ENCODE measurements around the gene PPT2.

PPT2 gene

GRCh38 chr6:32116674-32117073, 37.3 kb upstream of the PPT2 start:
- Mint-ChIP-seq H3K27ac (peak overlapping the region; percentile 41), H3K9me3 (ENCODE audit: low read depth) (no peaks in the 10 kb centered on the region), H3K27me3 (no peaks in the 10 kb centered on the region), H3K4me3 (no peak overlapping the region), H3K4me1 (ENCODE audit: low read depth) (peaks cover 6% of the 10 kb centered on the region), H3K36me3 (peaks cover 4% of the 10 kb centered on the region)

DNA sequence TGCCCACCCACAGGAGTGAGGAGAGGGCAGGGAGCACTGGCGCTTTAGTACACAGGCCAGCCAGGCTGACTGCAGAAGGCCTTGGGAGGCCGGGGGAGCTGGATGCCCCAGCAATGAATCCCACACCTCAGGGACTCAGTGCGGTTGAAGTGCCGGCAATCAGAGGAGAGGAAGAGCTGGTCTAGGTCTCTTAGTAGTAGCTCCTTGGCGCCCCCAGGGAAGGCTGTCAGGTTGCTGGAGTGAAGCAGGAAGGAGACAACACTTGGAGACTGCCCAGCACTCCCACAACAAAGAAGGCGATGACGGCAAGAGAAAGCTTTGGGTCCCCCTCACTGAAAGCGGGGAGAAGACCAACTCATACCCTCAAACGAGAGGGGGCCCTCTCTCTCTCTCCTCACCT, 36.5 kb upstream of the PPT2 start:
- no peaks in the 10 kb centered on the region for H3K9me3 Mint-ChIP-seq (ENCODE audit: low read depth)
- peaks cover 4% of the 10 kb centered on the region for H3K36me3 Mint-ChIP-seq
- peaks cover 8% of the 10 kb centered on the region for H3K4me1 Mint-ChIP-seq (ENCODE audit: low read depth)
- H3K27me3 Mint-ChIP-seq: no peaks in the 10 kb centered on the region
- H3K4me3 Mint-ChIP-seq: no peak overlapping the region
- H3K27ac Mint-ChIP-seq: no peak overlapping the region

DNA sequence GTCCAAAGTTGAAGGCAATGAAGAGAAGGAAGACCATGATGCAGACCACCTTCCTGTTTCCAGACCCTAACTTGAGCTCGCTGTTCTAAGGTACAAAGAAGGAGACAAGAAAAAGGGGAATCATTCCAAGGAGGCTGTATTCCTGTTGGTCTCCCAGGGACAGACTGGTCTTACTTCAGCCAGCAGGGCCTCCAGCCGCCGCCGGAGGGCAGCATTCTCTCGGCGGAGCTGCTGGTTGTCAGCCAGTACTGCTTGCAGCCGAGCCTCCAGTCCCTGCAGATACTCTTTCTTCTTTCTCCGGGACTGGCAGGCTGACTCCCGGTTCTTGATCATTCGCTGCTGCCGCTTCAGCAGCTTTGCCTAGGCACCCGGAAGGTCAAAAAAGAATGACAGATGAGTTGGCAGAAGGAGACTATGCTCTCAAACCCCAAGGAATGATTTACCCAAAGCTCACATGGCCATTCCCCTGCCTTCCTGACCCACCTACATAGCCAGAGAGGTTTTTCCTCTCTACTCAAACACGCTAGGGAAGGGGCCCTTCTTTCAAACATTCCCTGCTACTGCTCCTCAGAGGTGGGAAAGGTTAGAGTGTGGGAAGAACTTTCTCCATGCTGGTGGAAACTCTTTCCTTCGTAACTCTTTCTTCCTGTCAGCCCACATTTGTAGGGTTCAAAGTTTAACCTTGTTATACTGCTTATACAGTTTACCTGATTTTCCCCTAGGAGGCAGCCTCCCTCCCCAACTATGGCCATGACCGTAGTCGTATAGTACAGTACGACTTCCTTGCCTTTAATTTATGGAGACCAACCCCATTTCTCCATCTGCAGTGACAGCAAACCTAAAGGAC, 34.9 kb upstream of the PPT2 start:
- Mint-ChIP-seq H3K27ac (peak overlapping the region; percentile 73), H3K4me3 (no peak overlapping the region), H3K36me3 (peaks cover 4% of the 10 kb centered on the region), H3K4me1 (ENCODE audit: low read depth) (peaks cover 10% of the 10 kb centered on the region), H3K27me3 (no peaks in the 10 kb centered on the region), H3K9me3 (ENCODE audit: low read depth) (no peaks in the 10 kb centered on the region)

GRCh38 chr6:32120573-32121059, 33.3 kb upstream of the PPT2 start:
- peaks cover 14% of the 10 kb centered on the region for H3K4me1 Mint-ChIP-seq (ENCODE audit: low read depth)
- no peak overlapping the region for H3K4me3 Mint-ChIP-seq

DNA sequence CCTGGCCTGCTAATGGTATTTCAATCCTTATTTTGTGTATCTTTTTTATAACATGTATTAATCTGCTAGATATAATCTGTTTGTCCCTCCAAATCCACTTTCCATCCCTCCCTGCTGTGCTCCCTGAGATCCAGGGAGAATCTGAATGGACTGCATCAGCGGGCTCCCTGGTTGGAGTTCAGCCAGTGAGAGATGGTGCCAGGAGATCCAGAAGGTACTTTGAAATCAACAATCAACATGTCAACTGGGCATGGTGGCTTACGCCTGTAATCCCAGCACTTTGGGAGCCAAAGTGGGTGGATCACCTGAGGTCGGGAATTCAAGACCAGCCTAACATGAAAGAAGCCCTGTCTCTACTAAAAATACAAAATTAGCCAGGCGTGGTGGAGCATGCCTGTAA, 30.3 kb upstream of the PPT2 start:
- peaks cover 44% of the 10 kb centered on the region for H3K4me1 Mint-ChIP-seq (ENCODE audit: low read depth)
- no peaks in the 10 kb centered on the region for H3K27me3 Mint-ChIP-seq
- H3K36me3 Mint-ChIP-seq: peaks cover 14% of the 10 kb centered on the region
- peak overlapping the region; percentile 31 for H3K4me3 Mint-ChIP-seq
- H3K27ac Mint-ChIP-seq: no peak overlapping the region
- no peaks in the 10 kb centered on the region for H3K9me3 Mint-ChIP-seq (ENCODE audit: low read depth)

More at GRCh38 chr6:32120573-32121059, 33.3 kb upstream of the PPT2 start:
- Mint-ChIP-seq H3K27ac (no peak overlapping the region), H3K9me3 (ENCODE audit: low read depth) (no peaks in the 10 kb centered on the region), H3K36me3 (peaks cover 10% of the 10 kb centered on the region), H3K27me3 (no peaks in the 10 kb centered on the region)

DNA sequence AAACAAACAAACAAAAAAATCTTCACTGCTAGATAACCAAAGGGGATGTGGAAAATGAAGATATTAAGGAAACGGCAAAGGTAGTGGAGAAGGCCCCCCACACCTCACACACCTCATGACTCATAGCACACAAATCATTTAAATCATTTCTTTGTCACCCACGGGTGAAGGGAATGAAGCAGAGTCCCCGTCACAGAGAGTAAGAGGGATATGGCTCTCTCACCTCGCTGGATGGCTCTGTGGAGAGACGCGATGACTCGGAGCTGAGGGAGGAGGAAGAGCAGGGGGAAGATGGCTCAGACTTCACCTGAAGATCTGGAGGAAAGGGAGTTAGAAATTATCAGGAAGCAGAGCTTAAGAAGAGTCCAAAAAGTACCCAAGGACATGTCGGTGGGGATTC, 27.1 kb upstream of the PPT2 start:
- Mint-ChIP-seq H3K4me3 (peak overlapping the region; percentile 98), H3K9me3 (ENCODE audit: low read depth) (no peaks in the 10 kb centered on the region), H3K36me3 (peaks cover 10% of the 10 kb centered on the region), H3K27me3 (no peaks in the 10 kb centered on the region), H3K27ac (peak overlapping the region; percentile 95), H3K4me1 (ENCODE audit: low read depth) (peaks cover 57% of the 10 kb centered on the region)

- H3K27me3 Mint-ChIP-seq: no peaks in the 10 kb centered on the region
- peak overlapping the region; percentile 98 for H3K4me3 Mint-ChIP-seq
- peaks cover 55% of the 10 kb centered on the region for H3K4me1 Mint-ChIP-seq (ENCODE audit: low read depth)
Observed at GRCh38 chr6:32127409-32127716, 26.6 kb upstream of the PPT2 start.

DNA sequence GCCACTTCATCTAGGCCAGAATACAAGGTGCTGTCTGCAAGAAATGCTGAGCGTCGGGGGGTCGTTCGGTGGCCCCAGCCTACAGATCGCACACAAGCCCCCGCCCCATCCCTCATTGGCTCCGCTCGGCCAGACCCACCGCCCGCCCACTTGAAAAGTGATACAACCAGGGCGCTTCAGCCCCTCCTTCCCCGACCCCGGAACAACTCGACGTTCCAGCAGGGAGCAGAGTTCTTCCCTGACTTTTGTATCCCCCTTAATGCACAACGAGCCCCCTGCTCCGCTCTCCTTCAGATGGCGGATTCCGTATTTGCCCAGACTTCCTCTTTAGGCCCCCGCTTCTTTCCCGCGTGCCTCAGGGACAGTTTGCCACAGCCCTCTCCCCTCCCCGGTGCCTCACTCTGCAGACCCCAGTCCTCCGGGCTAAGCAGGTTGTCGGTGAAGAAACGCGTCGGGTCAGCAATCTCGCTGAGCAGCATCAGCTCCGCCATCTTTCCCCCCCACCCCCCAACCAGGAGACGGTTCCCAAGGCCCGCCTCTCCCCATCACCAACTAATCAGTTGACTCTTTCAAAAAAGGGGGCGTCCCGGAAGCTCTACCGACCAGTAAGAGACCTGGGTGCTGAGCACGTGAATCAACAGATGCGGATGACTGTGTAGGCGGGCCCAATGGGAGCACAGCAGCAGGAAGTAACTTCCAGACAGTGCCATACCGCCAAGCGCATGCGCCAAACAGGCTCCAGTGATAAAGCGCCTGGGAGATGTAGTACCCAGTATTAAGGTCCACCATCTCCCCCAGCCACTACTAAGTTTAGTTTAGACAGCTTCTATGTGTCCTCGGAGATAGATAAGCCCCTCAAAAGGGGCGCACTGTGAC, 26.0 kb upstream of the PPT2 start, which contains the start of gene ATF6B:
Gene ATF6B, minus strand, starts transcription at position 530 of the 876 bp plus-strand sequence. Its CDS starts 39 bp downstream, at position 491.
- H3K27ac Mint-ChIP-seq: peak within 1 kb of the TSS; percentile 95
- peaks cover 10% of the 10 kb centered on the region for H3K36me3 Mint-ChIP-seq

More at GRCh38 chr6:32127409-32127716, 26.6 kb upstream of the PPT2 start:
- Mint-ChIP-seq H3K9me3 (ENCODE audit: low read depth) (no peaks in the 10 kb centered on the region), H3K27ac (peak overlapping the region; percentile 95), H3K36me3 (peaks cover 10% of the 10 kb centered on the region)

GRCh38 chr6:32128751-32129296, 25.1 kb upstream of the PPT2 start:
- Mint-ChIP-seq H3K36me3 (peaks cover 10% of the 10 kb centered on the region), H3K9me3 (ENCODE audit: low read depth) (no peaks in the 10 kb centered on the region), H3K4me1 (ENCODE audit: low read depth) (peaks cover 53% of the 10 kb centered on the region), H3K27me3 (no peaks in the 10 kb centered on the region), H3K4me3 (peak overlapping the region; percentile 98), H3K27ac (peak overlapping the region; percentile 95)

More for the DNA sequence above, 26.0 kb upstream of the PPT2 start, which contains the start of gene ATF6B:
- no peaks in the 10 kb centered on the region for H3K27me3 Mint-ChIP-seq
- peak within 1 kb of the TSS; percentile 98 for H3K4me3 Mint-ChIP-seq
- peaks cover 55% of the 10 kb centered on the region for H3K4me1 Mint-ChIP-seq (ENCODE audit: low read depth)
- H3K9me3 Mint-ChIP-seq (ENCODE audit: low read depth): no peaks in the 10 kb centered on the region

DNA sequence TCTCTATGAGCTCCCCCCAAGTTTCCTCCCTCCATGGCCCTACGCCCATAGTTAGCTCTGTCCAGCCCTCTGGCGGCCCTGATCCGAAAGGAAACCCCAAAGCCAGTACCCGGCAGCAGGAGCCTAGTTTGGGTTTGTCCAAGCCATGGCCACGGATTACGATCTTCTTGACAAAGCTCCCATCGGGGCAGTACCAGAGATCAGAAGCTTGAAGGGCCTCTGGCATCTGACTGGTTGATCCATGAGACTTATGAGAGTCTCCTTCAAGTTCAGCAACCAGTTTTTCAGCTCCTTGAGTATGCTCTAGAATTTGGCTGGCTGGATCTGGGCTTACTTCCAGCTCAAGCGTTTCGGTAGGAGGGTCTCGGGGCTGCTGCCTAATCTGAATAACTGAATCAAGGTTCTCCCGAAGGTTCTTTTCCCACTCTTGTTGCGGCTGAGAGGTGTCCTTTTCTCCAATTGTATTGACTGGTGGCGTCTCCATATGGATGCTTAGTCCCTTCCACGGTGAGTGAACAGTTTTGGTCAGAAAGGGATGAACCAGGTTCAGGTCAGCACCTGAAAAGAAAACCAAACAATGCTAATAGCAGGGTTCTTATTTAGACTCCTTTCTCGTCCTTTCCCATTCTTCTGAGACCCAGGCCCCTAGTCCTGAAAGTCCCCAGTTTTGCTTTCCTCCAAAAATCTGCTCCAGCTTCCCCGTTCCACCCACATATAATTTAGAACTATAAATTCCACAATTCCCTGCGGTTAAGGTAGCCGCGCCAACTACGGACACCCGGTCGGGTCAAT, 24.4 kb upstream of the PPT2 start:
- Mint-ChIP-seq H3K27me3 (no peaks in the 10 kb centered on the region), H3K4me1 (ENCODE audit: low read depth) (peaks cover 48% of the 10 kb centered on the region), H3K36me3 (peaks cover 5% of the 10 kb centered on the region), H3K27ac (peak overlapping the region; percentile 92), H3K9me3 (ENCODE audit: low read depth) (no peaks in the 10 kb centered on the region), H3K4me3 (peak overlapping the region; percentile 98)

DNA sequence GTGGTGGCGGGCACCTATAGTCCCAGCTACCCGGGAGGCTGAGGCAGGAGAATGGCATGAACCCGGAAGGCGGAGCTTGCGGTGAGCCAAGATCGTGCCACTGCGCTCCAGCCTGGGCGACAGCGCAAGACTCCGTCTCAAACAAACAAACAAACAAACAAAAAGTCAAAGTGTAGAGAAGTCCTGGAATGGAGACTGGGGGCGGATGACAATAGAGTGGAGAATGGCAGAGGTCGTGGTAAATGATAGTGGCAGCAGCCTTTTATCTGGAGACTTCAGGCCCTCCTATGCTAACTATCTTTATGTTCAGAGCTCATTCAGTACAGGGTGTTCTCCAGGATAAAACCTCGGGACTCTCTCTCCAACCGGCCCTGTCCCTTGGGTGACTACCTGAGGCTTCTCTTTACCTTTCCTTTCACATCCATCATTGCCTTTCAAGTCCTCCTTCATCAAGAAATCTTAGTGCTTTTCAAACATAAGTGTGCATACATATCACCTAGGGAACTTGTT, 22.4 kb upstream of the PPT2 start:
- peak overlapping the region; percentile 18 for H3K4me3 Mint-ChIP-seq
- no peaks in the 10 kb centered on the region for H3K27me3 Mint-ChIP-seq
- H3K4me1 Mint-ChIP-seq (ENCODE audit: low read depth): peaks cover 39% of the 10 kb centered on the region
- H3K27ac Mint-ChIP-seq: no peak overlapping the region
- no peaks in the 10 kb centered on the region for H3K9me3 Mint-ChIP-seq (ENCODE audit: low read depth)
- H3K36me3 Mint-ChIP-seq: peaks cover 2% of the 10 kb centered on the region

DNA sequence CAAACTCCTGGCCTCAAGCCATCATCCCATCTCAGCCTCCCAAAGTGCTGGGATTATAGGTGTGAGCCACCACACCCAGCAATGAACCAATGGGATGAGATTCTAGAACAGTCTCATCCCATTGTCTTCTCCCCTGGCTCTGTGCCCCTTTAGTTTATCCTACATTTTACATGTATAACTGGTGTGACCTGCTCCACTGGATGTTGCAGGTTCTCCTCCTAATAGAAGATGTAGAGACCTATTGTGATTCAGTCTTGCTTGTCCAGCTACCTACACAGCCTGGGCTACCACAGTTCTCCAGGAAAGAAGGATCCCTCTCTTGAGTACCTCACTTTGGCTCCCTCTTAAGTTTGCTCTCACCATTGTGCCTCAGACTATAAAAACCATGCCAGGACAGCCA, 21.8 kb upstream of the PPT2 start:
- Mint-ChIP-seq H3K4me3 (peak overlapping the region; percentile 42), H3K27ac (no peak overlapping the region), H3K9me3 (ENCODE audit: low read depth) (no peaks in the 10 kb centered on the region), H3K4me1 (ENCODE audit: low read depth) (peaks cover 33% of the 10 kb centered on the region), H3K27me3 (no peaks in the 10 kb centered on the region), H3K36me3 (no peaks in the 10 kb centered on the region)

DNA sequence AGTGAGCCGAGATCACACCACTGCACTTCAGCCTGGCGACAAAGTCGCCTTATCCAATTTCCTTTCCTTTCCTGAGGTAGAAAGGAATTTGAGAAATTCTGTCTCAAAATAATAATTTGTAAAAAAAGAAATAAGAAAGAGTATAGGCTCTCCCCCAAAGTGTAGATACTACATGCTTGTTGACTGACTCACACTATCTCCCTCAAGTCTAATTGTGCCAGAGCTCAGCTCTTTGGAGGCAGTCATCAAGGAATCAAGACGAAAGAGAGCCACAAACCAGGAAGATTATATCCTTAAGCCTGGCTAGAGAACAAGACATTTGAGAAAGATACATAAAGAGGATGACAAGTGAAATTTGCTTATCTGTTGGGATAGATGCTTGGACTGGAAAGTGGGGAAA, 20.2 kb upstream of the PPT2 start:
- Mint-ChIP-seq H3K27ac (no peak overlapping the region), H3K27me3 (no peaks in the 10 kb centered on the region), H3K4me1 (ENCODE audit: low read depth) (peaks cover 16% of the 10 kb centered on the region), H3K4me3 (no peak overlapping the region), H3K9me3 (ENCODE audit: low read depth) (no peaks in the 10 kb centered on the region), H3K36me3 (no peaks in the 10 kb centered on the region)

DNA sequence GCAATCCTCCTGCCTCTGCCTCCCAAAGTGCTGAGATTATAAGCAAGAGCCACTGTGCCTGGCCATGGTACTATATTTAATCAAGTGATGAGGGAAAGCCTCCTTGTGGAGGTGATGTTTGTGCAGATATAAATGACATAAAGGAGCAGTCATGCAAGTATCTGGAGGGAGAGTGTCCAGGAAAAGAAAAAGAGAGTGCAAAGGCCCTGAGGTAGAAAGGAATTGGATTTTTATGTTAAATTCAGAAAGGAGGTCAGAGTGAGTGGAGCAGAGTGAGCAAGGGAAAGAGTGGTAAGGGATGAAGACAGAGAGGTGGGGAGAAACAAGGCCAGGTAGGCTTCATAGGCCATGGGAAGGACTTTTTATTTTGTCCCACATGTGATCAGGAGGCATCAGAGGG, 16.5 kb upstream of the PPT2 start:
- no peaks in the 10 kb centered on the region for H3K36me3 Mint-ChIP-seq
- no peaks in the 10 kb centered on the region for H3K9me3 Mint-ChIP-seq (ENCODE audit: low read depth)
- no peak overlapping the region for H3K27ac Mint-ChIP-seq
- no peak overlapping the region for H3K4me3 Mint-ChIP-seq
- no peaks in the 10 kb centered on the region for H3K27me3 Mint-ChIP-seq
- no peaks in the 10 kb centered on the region for H3K4me1 Mint-ChIP-seq (ENCODE audit: low read depth)

Data from activated naive CD8-positive, alpha-beta T cell (primary cell).